ENCODE results near the gene ULK2. TPM values are rescaled to one million over a fixed set of nuclear protein-coding genes. Genes with fewer than 3 reads are reported as not detected.

Gene ULK2
- total and polyA plus RNA-seq, 2 donors (not counting 1 experiment from before 2014, with no cell fraction given): 2.0 to 2.9 TPM

DNA sequence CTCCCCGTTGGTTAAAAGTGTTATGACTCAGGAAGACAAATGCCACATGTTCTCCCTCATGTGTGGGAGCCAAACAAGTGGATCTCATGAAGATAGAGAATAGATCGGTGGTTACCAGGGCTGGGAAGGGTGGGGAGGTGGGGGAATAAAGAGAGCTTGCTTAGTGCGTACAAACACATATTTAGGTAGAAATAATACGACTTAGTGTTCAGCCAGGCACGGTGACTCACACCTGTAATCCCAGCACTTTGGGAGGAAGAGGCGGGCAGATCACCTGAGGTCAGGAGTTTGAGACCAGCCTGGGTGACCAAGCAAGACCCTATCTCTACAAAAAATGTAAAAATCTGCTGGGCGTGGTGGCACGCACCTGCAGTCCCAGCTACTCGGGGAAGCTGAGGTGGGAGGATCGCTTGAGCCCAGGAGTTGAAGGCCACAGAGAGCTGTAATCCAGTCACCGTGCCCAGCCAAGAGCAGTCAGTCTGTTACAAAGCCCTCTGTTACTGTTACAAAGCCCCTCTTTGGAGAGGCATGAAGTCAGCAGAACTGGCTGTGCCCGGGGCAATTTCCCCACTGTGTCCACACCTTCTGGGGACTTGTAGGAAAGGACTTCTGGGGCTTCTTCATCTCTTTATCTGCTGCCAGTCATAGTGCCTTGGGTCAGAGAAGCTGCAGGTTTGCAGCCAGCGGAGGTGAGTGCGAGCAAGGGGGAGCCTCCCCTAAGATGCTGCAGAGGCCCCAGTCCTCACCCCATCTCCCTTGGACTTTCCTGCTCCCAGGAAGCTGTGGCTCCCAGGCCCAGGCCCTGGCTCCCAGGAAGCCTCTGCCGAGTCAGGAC is 115.3 kb downstream of the ULK2 start:
- H3K27me3 Mint-ChIP-seq: peaks cover 10% of the 10 kb centered on the region
- Histone ChIP-seq H4K20me1 (ENCODE audit: control insufficient read depth, insufficient read depth, low read length, poor library complexity, severe bottlenecking) (no peaks in the 10 kb centered on the region), H3K9me3 (ENCODE audit: control extremely low read depth in 1 of 3, control insufficient read depth in 2 of 3, insufficient read depth in 1 of 3, low read length in 2 of 3) (no peaks in the 10 kb centered on the region), H3K36me3 (replicated peaks in 1 of 2; ENCODE audit: control extremely low read depth in 1 of 2, control insufficient read depth in 1 of 2, extremely low read depth in 1 of 2, insufficient read depth in 2 of 2, low read length in 1 of 2) (no peaks in the 10 kb centered on the region), H3K4me2 (replicated peaks; ENCODE audit: low read depth, low read length, poor library complexity, severe bottlenecking) (no peak overlapping the region), H3K27me3 (replicated peaks in 1 of 4; ENCODE audit: control extremely low read depth in 1 of 4, control insufficient read depth in 3 of 4, insufficient read depth in 4 of 4, low read length in 3 of 4) (peaks cover 0 to 2% (median 0%) of the 10 kb centered on the region in 4 experiments), H3K79me2 (ENCODE audit: control insufficient read depth, insufficient read depth, low read length) (no peaks in the 10 kb centered on the region), H3K4me3 (ENCODE audit: control extremely low read depth in 1 of 5, extremely low read depth in 1 of 5, insufficient read depth in 1 of 5, low read depth in 2 of 5, low read length in 4 of 5) (no peak overlapping the region), H3K4me1 (ENCODE audit: control insufficient read depth in 2 of 2, insufficient read depth in 2 of 2, low read length in 2 of 2) (peaks cover 19 to 31% of the 10 kb centered on the region in 2 donors), H3K27ac (ENCODE audit: low read length in 2 of 2) (no peak overlapping the region), H3K9ac (ENCODE audit: low read length) (no peak overlapping the region), H2AFZ (ENCODE audit: insufficient read depth, low read depth, low read length, poor library complexity, severe bottlenecking) (no peak overlapping the region)
- ATAC-seq (ENCODE audit: low read depth): no peak
- no peak for DNase-seq
- H3K4me1 Mint-ChIP-seq: peaks cover 41% of the 10 kb centered on the region
- TF ChIP-seq EZH2 (IDR thresholded peaks at IDR 0.05; ENCODE audit: borderline replicate concordance, insufficient read depth, low read depth, low read length, poor library complexity, severe bottlenecking): no peak
- TF ChIP-seq, protein P1, sequence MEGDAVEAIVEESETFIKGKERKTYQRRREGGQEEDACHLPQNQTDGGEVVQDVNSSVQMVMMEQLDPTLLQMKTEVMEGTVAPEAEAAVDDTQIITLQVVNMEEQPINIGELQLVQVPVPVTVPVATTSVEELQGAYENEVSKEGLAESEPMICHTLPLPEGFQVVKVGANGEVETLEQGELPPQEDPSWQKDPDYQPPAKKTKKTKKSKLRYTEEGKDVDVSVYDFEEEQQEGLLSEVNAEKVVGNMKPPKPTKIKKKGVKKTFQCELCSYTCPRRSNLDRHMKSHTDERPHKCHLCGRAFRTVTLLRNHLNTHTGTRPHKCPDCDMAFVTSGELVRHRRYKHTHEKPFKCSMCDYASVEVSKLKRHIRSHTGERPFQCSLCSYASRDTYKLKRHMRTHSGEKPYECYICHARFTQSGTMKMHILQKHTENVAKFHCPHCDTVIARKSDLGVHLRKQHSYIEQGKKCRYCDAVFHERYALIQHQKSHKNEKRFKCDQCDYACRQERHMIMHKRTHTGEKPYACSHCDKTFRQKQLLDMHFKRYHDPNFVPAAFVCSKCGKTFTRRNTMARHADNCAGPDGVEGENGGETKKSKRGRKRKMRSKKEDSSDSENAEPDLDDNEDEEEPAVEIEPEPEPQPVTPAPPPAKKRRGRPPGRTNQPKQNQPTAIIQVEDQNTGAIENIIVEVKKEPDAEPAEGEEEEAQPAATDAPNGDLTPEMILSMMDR (IDR thresholded peaks at IDR 0.05): no peak
- POLR2A ChIA-PET: interaction anchor here (0.7 kb wide), 1 partner anchor 377 kb away, joined by 9 read pairs; no protein-coding TSS in a partner anchor
- no peak overlapping the region for H3K27ac Mint-ChIP-seq
- 82% methylated on average over 12 of the region's 15 CpGs for WGBS (ENCODE audit: insufficient coverage)
- no peaks in the 10 kb centered on the region for H3K9me3 Mint-ChIP-seq (ENCODE audit: insufficient read depth)
- intact Hi-C loops (cut with micrococcal nuclease): no loop called here
- CTCF ChIA-PET: interaction anchor here (3.5 to 5.4 kb wide), 3 partner anchors 8 to 15 kb away, joined by 12 to 32 read pairs (median 29); no protein-coding TSS in a partner anchor
- no peak overlapping the region for H3K4me3 Mint-ChIP-seq

DNA sequence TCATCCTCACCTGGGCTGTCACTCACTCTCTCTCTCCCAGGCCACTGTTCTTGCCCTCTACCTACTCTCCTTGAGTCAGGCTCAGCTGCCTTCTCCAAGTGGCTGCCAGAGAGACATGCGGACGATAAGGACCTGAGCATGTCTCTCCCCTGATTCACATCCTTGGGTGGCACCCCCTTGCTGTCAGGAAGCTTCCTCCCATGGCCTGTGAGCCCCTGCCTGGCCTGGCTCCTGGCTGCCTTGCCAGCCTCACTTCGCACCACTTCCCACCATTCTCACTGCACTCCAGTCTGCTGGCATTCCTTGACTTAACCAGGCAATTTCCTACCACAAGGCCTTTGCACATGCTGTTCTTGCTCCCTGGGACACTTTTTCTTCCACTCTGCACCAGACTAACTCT is 116.9 kb downstream of the ULK2 start:
- H3K27ac ChIP-seq (ENCODE audit: low read length in 2 of 2): no peak overlapping the region
- no peak overlapping the region for H3K9ac ChIP-seq (ENCODE audit: low read length)
- no peak overlapping the region for H3K4me3 Mint-ChIP-seq
- H2AFZ ChIP-seq (ENCODE audit: insufficient read depth, low read depth, low read length, poor library complexity, severe bottlenecking): no peak overlapping the region
- no peaks in the 10 kb centered on the region for H4K20me1 ChIP-seq (ENCODE audit: control insufficient read depth, insufficient read depth, low read length, poor library complexity, severe bottlenecking)
- H3K9me3 ChIP-seq (ENCODE audit: control extremely low read depth in 1 of 3, control insufficient read depth in 2 of 3, insufficient read depth in 1 of 3, low read length in 2 of 3): no peaks in the 10 kb centered on the region
- H3K36me3 ChIP-seq (replicated peaks in 1 of 2; ENCODE audit: control extremely low read depth in 1 of 2, control insufficient read depth in 1 of 2, extremely low read depth in 1 of 2, insufficient read depth in 2 of 2, low read length in 1 of 2): no peaks in the 10 kb centered on the region
- H3K27me3 Mint-ChIP-seq: peaks cover 10% of the 10 kb centered on the region
- CTCF ChIA-PET: interaction anchor here (1.0 to 1.3 kb wide), 2 partner anchors 9 to 12 kb away, joined by 3 to 5 read pairs; no protein-coding TSS in a partner anchor
- H3K4me2 ChIP-seq (replicated peaks; ENCODE audit: low read depth, low read length, poor library complexity, severe bottlenecking): no peak overlapping the region
- TF ChIP-seq, protein P1 (IDR thresholded peaks at IDR 0.05): no peak
- no peak for TF ChIP-seq EZH2 (IDR thresholded peaks at IDR 0.05; ENCODE audit: borderline replicate concordance, insufficient read depth, low read depth, low read length, poor library complexity, severe bottlenecking)
- no peak overlapping the region for H3K4me3 ChIP-seq (ENCODE audit: control extremely low read depth in 1 of 5, extremely low read depth in 1 of 5, insufficient read depth in 1 of 5, low read depth in 2 of 5, low read length in 4 of 5)
- no peaks in the 10 kb centered on the region for H3K9me3 Mint-ChIP-seq (ENCODE audit: insufficient read depth)
- H3K79me2 ChIP-seq (ENCODE audit: control insufficient read depth, insufficient read depth, low read length): no peaks in the 10 kb centered on the region
- 98% methylated on average over 3 of the region's 3 CpGs for WGBS (ENCODE audit: insufficient coverage)
- ATAC-seq (ENCODE audit: low read depth): no peak
- no peak overlapping the region for H3K27ac Mint-ChIP-seq
- peaks cover 31% of the 10 kb centered on the region for H3K4me1 Mint-ChIP-seq
- H3K27me3 ChIP-seq (replicated peaks in 1 of 4; ENCODE audit: control extremely low read depth in 1 of 4, control insufficient read depth in 3 of 4, insufficient read depth in 4 of 4, low read length in 3 of 4): peaks cover 0 to 2% (median 0%) of the 10 kb centered on the region in 4 experiments
- DNase-seq: no peak
- intact Hi-C loops (cut with micrococcal nuclease): no loop called here
- POLR2A ChIA-PET: no interaction called here
- H3K4me1 ChIP-seq (ENCODE audit: control insufficient read depth in 2 of 2, insufficient read depth in 2 of 2, low read length in 2 of 2): peaks cover 15 to 27% of the 10 kb centered on the region in 2 donors

All from B cell (primary cell).